Suprapubic skin (tissue), 4 donors: ENCODE measurements around the gene EED. TPM values are rescaled to one million over a fixed set of nuclear protein-coding genes. Genes with fewer than 3 reads are reported as not detected.
A peak's percentile ranks its signal among the peaks of the same experiment; 100 is the strongest.
"Not testable (repeated sequence)": the region's sequence is repeated elsewhere in the genome, so short reads cannot be mapped to it uniquely, and the experiment has no call there.

Experiments used
- DNase-seq, 2 donors: peaks; one replicate each; pipeline ENCODE4 v3.0.0-alpha.2; 2019; ENCODE audit warnings: low spot score in 2 of 2
- H3K27ac ChIP-seq: fragments of 200-600 bp; sonication (generic); one replicate; pipeline ENCODE4 v1.5.1; 2019
- H3K27me3 ChIP-seq: fragments of 200-600 bp; sonication (generic); one replicate; pipeline ENCODE4 v1.5.1; 2019
- H3K36me3 ChIP-seq: fragments of 200-600 bp; sonication (generic); one replicate; pipeline ENCODE4 v1.5.1; 2019
- H3K4me1 ChIP-seq: fragments of 200-600 bp; sonication (generic); one replicate; pipeline ENCODE4 v1.5.1; 2019
- H3K4me3 ChIP-seq: fragments of 200-600 bp; sonication (generic); one replicate; pipeline ENCODE4 v1.5.1; 2019; ENCODE audit warnings: mild to moderate bottlenecking
- H3K9me3 ChIP-seq: fragments of 200-600 bp; sonication (generic); one replicate; pipeline ENCODE4 v1.5.1; 2019
- EP300 ChIP-seq: sonication (generic); formaldehyde crosslinking; IDR thresholded peaks from one replicate; pipeline ENCODE4 v1.6.1; 2017; ENCODE audit warnings: antibody characterized with exemption
- POLR2A ChIP-seq, 2 donors: fragments of 450-650 bp; IDR thresholded peaks; one replicate each; pipeline ENCODE4 v1.6.1; 2017; ENCODE audit warnings: antibody characterized with exemption in 2 of 2, mild to moderate bottlenecking in 2 of 2, moderate library complexity in 2 of 2
- POLR2AphosphoS5 ChIP-seq, 3 donors: sonication (generic); formaldehyde crosslinking; IDR thresholded peaks; one replicate each; pipeline ENCODE4 v1.6.1; 2017; ENCODE audit warnings: antibody characterized with exemption in 3 of 3
- WGBS: methylation state at CpG from one replicate; pipeline ENCODE4 v1.1.5; 2018; 5-methylcytosine and 5-hydroxymethylcytosine counted together
- total RNA-seq, 4 donors: library from RNA; depleted of rRNA; stranded (reverse); fragments of >200 nt; gene quantifications; one replicate each; pipeline ENCODE4 v1.1.0, GENCODE V29; 2016
- TF ChIP-seq, protein P1 (sequence below), 2 donors: fragments of 200-600 bp in 1 of 2; fragments of 450-650 bp in 1 of 2; sonication (generic) in 1 of 2; IDR thresholded peaks; one replicate each; pipeline ENCODE4 v1.5.1; 2016 to 2019; ENCODE audit warnings: antibody characterized with exemption in 2 of 2, mild to moderate bottlenecking in 1 of 2, moderate library complexity in 1 of 2

Gene EED
- total RNA-seq, 4 donors from 2014 or later, result 11.9 to 39.3 (median 15.1) TPM

DNA sequence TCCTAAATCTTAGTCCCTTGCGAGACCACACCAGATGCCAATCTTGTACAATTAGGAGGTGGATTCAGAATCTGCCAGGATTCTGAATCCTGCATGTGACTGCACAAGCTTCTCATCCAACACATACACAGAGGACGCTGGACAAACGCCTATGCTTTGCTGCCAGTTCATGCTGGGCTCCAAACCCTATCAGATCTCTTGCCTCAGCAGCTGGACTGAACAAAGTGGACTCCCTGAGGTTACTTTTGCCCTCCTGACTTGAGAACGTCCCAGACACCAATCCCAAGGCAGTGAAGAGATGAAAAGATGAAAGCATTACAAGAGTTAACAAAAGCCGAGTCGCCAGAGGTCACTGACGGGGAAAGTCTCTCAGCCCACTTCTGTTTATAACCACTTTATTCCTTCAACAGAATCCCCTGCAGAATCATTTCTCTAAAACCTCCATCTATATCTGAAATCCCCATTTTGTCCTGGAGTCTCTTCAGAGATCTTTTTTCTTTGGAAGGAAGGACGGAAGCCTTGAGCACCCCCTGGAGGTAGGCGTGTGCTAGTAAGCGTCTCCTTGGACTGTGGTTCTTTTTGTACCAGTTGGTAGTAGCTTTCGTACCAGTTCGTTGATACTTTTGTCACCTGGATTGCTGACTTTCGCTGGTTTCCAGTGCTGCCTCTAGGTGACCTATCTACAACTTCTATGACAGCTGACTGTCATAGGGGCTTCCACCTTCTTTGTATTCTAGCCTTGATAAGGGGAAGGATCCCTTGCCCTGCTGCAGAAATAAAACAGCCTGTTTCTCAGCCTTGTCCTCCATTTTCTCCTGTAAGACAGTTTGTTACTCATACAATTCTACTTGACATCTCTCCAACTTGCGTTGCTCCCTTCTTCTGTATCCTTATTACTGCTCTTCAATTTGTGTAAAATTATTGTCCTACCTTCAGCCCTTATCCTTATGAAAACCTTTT, 26.1 kb upstream of the EED start:
- WGBS, result 30% methylated on average over 14 of the region's 14 CpGs
- Histone ChIP-seq H3K4me1 (peaks cover 10% of the 10 kb centered on the region), H3K4me3 (peak overlapping the region; percentile 13), H3K27me3 (no peaks in the 10 kb centered on the region), H3K36me3 (no peaks in the 10 kb centered on the region), H3K9me3 (no peaks in the 10 kb centered on the region), H3K27ac (no peak overlapping the region)
- no peak for DNase-seq
- TF ChIP-seq EP300, result no peak
- TF ChIP-seq, protein P1, sequence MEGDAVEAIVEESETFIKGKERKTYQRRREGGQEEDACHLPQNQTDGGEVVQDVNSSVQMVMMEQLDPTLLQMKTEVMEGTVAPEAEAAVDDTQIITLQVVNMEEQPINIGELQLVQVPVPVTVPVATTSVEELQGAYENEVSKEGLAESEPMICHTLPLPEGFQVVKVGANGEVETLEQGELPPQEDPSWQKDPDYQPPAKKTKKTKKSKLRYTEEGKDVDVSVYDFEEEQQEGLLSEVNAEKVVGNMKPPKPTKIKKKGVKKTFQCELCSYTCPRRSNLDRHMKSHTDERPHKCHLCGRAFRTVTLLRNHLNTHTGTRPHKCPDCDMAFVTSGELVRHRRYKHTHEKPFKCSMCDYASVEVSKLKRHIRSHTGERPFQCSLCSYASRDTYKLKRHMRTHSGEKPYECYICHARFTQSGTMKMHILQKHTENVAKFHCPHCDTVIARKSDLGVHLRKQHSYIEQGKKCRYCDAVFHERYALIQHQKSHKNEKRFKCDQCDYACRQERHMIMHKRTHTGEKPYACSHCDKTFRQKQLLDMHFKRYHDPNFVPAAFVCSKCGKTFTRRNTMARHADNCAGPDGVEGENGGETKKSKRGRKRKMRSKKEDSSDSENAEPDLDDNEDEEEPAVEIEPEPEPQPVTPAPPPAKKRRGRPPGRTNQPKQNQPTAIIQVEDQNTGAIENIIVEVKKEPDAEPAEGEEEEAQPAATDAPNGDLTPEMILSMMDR (IDR thresholded peaks at IDR 0.05), result peak; percentile 72 to 86

DNA sequence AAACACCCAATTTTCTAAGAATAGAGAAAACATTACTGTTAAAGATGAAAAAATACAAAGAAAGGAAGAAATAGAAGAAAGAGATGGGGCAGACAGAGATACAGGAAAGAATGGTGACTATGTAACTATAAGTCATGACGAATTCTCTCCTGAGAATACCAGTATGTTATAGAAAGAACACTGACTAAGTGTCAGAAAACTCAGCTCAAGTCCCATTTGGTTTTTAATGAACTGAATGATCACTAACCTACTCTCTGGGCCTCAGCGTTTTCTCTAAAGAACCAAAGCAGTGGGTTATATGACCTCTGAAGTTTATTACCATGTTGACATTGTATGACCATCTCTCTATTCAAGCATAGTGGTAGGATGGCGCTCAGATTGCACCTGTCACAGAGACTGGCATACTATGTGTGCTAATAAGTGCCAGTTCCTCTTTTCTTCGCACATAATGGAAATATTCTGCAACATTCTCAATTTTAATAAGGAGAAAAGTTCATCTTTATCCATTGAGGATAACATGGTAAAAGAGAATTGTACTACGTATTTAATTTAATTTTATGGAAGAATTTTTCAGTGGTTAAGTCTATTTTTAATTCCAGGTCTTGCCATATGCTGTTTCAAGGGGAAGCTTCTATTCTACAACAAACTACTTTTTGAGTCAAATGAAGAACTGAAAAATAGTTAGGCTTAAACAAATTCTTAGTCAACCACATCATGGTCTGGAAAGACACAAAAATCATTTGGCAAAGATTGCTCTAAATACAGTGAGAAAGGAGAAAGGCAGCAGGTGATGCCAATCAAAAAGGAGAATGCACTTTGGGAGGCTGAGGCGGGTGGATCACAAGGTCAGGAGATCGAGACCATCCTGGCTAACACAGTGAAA, 25.0 kb upstream of the EED start:
- no peak for TF ChIP-seq POLR2AphosphoS5 (IDR thresholded peaks at IDR 0.05)
- no peak for TF ChIP-seq POLR2A (IDR thresholded peaks at IDR 0.05)
- TF ChIP-seq EP300, result no peak
- no peaks in the 10 kb centered on the region for H3K27me3 ChIP-seq
- 92% methylated on average over 7 of the region's 7 CpGs for WGBS

DNA sequence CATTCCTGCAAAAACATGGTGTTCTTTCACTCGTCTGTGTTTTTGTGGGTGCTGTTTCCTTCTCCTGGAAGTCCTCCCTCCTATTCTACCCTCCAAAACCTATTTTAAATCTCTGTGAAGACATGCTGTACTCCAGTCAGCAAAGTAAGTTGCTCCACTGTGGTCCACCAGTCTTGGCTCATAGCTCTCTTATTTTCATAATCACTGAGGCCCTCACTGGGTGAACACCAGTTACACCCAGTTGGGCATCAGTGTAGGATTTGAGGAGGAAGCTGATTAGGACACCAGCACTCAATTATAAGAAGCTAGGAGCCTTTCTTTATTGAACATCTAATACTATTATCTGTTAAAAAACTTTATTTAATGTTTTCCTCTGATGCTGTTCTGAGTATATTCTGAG, 23.9 kb upstream of the EED start:
- no peaks in the 10 kb centered on the region for H3K9me3 ChIP-seq
- 79% methylated on average over 1 of the region's 1 CpG for WGBS
- no peak overlapping the region for H3K4me3 ChIP-seq
- H3K27me3 ChIP-seq, result no peaks in the 10 kb centered on the region
- H3K27ac ChIP-seq, result no peak overlapping the region
- peaks cover 6% of the 10 kb centered on the region for H3K4me1 ChIP-seq
- TF ChIP-seq, protein P1 (IDR thresholded peaks at IDR 0.05), result no peak
- TF ChIP-seq POLR2AphosphoS5 (IDR thresholded peaks at IDR 0.05) (no peak), POLR2A (IDR thresholded peaks at IDR 0.05) (no peak), EP300 (no peak)
- no peaks in the 10 kb centered on the region for H3K36me3 ChIP-seq
- no peak for DNase-seq

More for the DNA sequence above, 25.0 kb upstream of the EED start:
- no peak for DNase-seq
- peaks cover 10% of the 10 kb centered on the region for H3K4me1 ChIP-seq
- H3K9me3 ChIP-seq, result no peaks in the 10 kb centered on the region
- H3K27ac ChIP-seq, result no peak overlapping the region
- H3K36me3 ChIP-seq, result no peaks in the 10 kb centered on the region
- no peak overlapping the region for H3K4me3 ChIP-seq

DNA sequence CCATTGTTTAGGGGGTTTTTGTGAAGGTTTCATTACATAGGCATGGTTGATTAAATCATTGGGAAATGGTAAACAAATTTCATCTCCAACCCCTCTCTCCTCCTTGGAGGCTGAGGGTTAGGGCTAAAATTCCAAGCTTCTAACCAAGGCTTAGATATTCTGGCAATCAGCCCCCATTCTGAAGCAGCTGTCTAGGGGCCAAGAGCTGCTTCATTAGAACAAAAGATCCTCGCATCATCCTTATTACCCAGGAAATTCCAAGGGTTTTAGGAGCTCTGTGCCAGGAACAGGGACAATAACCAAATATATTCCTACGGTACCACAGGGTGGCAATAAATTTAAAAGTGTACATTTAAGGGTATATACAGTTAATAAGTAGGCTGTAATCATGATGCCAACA, 22.5 kb upstream of the EED start:
- Histone ChIP-seq H3K4me1 (peaks cover 6% of the 10 kb centered on the region), H3K27me3 (no peaks in the 10 kb centered on the region), H3K27ac (no peak overlapping the region), H3K36me3 (no peaks in the 10 kb centered on the region), H3K9me3 (no peaks in the 10 kb centered on the region), H3K4me3 (no peak overlapping the region)
- no peak for DNase-seq
- TF ChIP-seq, protein P1 (IDR thresholded peaks at IDR 0.05), result no peak
- no peak for TF ChIP-seq EP300
- TF ChIP-seq POLR2AphosphoS5 (IDR thresholded peaks at IDR 0.05), result no peak
- TF ChIP-seq POLR2A (IDR thresholded peaks at IDR 0.05), result no peak
- 52% methylated on average over 2 of the region's 2 CpGs for WGBS

DNA sequence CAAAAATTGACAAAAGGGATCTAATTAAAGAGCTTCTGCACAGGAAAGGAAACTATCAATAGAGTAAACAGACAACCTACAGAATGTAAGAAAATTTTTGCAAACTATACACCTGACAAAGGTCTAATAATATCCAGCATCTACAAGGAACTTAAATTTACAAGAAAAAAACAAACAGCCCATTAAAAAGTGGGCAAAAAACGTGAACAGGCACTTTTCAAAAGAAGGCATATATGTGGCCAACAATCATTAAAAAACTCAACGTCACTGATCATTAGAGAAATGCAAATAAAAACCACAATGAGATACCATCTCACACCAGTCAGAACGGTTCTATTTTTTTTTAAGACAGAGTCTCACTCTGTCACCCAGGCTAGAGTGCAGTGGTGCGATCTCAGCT, 20.0 kb upstream of the EED start:
- not testable (repeated sequence) for H3K36me3 ChIP-seq, H3K4me1 ChIP-seq, H3K4me3 ChIP-seq, H3K27ac ChIP-seq, H3K27me3 ChIP-seq, H3K9me3 ChIP-seq, DNase-seq
- WGBS, result 78% methylated on average over 4 of the region's 4 CpGs

DNA sequence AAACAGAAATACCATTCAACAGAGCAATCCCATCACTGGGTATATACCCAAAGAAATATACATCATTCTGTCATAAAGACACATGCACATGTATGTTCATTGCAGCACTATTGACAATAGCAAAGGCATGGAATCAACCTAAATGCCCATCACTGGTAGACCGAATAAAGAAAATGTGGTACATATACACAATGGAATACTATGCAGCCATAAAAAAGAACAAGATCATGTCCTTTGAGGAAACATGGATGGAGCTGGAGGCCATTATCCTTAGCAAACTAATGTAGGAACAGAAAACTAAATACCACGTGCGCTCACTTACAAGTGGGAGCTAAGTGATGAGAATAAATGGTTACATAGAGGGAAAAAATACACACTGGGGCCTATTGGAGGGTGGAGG, 19.2 kb upstream of the EED start:
- not testable (repeated sequence) for H3K4me1 ChIP-seq, H3K36me3 ChIP-seq, H3K9me3 ChIP-seq, H3K27ac ChIP-seq, H3K4me3 ChIP-seq, H3K27me3 ChIP-seq, DNase-seq
- 97% methylated on average over 3 of the region's 3 CpGs for WGBS
